HG03175 (cell line): Measurements from ENCODE around the gene TOGARAM2.

Source experiments
- ATAC-seq: cut with Tn5 transposase; IDR thresholded peaks from one replicate; pipeline ENCODE4 v1.9.1; 2021; ENCODE audit warnings: mild to moderate bottlenecking, moderate library complexity; ENCODE audit not compliant: unreplicated experiment

TOGARAM2 gene

GRCh38 chr2:29052807-29053206 is 71.7 kb downstream of the TOGARAM2 start:
- no peak for ATAC-seq

GRCh38 chr2:29053223-29053622 is 72.1 kb downstream of the TOGARAM2 start:
- ATAC-seq, result no peak

GRCh38 chr2:29053670-29054400 is 72.7 kb downstream of the TOGARAM2 start:
- ATAC-seq, result no peak

- ATAC-seq, result no peak
Measured at GRCh38 chr2:29054430-29054829, 73.3 kb downstream of the TOGARAM2 start.

GRCh38 chr2:29055601-29056000 is 74.5 kb downstream of the TOGARAM2 start:
- no peak for ATAC-seq

- no peak for ATAC-seq
Measured at GRCh38 chr2:29056452-29056851, 75.4 kb downstream of the TOGARAM2 start.

- no peak for ATAC-seq
Measured at GRCh38 chr2:29057006-29057405, 75.9 kb downstream of the TOGARAM2 start.

GRCh38 chr2:29059624-29060023 is 78.5 kb downstream of the TOGARAM2 start:
- no peak for ATAC-seq

GRCh38 chr2:29060441-29060840 is 79.3 kb downstream of the TOGARAM2 start:
- ATAC-seq, result no peak

- ATAC-seq, result no peak
Measured at GRCh38 chr2:29061176-29061575, 80.1 kb downstream of the TOGARAM2 start.

- ATAC-seq, result no peak
Measured at GRCh38 chr2:29061616-29062015, 80.5 kb downstream of the TOGARAM2 start.

GRCh38 chr2:29062371-29062770 is 81.3 kb downstream of the TOGARAM2 start:
- ATAC-seq, result no peak

- ATAC-seq, result no peak
Measured at GRCh38 chr2:29063056-29063455, 82.0 kb downstream of the TOGARAM2 start.

GRCh38 chr2:29063646-29064345 is 82.7 kb downstream of the TOGARAM2 start:
- ATAC-seq, result no peak

- no peak for ATAC-seq
Measured at GRCh38 chr2:29064346-29064715, 83.2 kb downstream of the TOGARAM2 start.

- no peak for ATAC-seq
Measured at GRCh38 chr2:29064746-29065067, 83.6 kb downstream of the TOGARAM2 start.

GRCh38 chr2:29065068-29065811 is 84.1 kb downstream of the TOGARAM2 start:
- no peak for ATAC-seq

GRCh38 chr2:29066271-29066860 is 85.3 kb downstream of the TOGARAM2 start:
- no peak for ATAC-seq

GRCh38 chr2:29066997-29067605 is 86.0 kb downstream of the TOGARAM2 start:
- no peak for ATAC-seq

- ATAC-seq, result no peak
Measured at GRCh38 chr2:29068513-29068912, 87.4 kb downstream of the TOGARAM2 start.

- ATAC-seq, result no peak
Measured at GRCh38 chr2:29070526-29070925, 89.4 kb downstream of the TOGARAM2 start.
